Trophoblast cell (in vitro differentiated cells and primary cell): ENCODE measurements around the gene MYL3.

Experiments
- DNase-seq, 2 donors: peaks; one replicate each; pipeline ENCODE4 v3.0.0-alpha.2; 2016
- H2AFZ ChIP-seq: 2 replicates; pipeline ENCODE4 v1.6.1; 2013; ENCODE audit warnings: low read length, moderate library complexity, mild to moderate bottlenecking; ENCODE audit not compliant: insufficient read depth, poor library complexity
- H2AK5ac ChIP-seq: 2 replicates; pipeline ENCODE4 v1.6.1; 2013; ENCODE audit warnings: mild to moderate bottlenecking, low read length
- H2BK120ac ChIP-seq: 2 replicates; pipeline ENCODE4 v1.6.1; 2013; ENCODE audit warnings: low read length, mild to moderate bottlenecking, moderate library complexity; ENCODE audit not compliant: insufficient read depth, poor library complexity
- H2BK12ac ChIP-seq: 2 replicates; pipeline ENCODE4 v1.6.1; 2013; ENCODE audit warnings: mild to moderate bottlenecking, low read length, moderate library complexity
- H2BK5ac ChIP-seq: 2 replicates; pipeline ENCODE4 v1.6.1; 2013; ENCODE audit warnings: low read length, low read depth, moderate library complexity, mild to moderate bottlenecking; ENCODE audit not compliant: poor library complexity
- H3K14ac ChIP-seq: 2 replicates; pipeline ENCODE4 v1.6.1; 2013; ENCODE audit warnings: mild to moderate bottlenecking, low read length
- H3K18ac ChIP-seq: 2 replicates; pipeline ENCODE4 v1.6.1; 2013; ENCODE audit warnings: mild to moderate bottlenecking, low read length
- H3K23ac ChIP-seq: 2 replicates; pipeline ENCODE4 v1.6.1; 2013; ENCODE audit warnings: low read length
- H3K27ac ChIP-seq: 2 replicates; pipeline ENCODE4 v1.5.1; 2013; ENCODE audit warnings: low read depth, mild to moderate bottlenecking, inconsistent platforms, low read length, moderate library complexity
- H3K27me3 ChIP-seq: 2 replicates; pipeline ENCODE4 v1.6.1; 2013; ENCODE audit warnings: inconsistent platforms, mild to moderate bottlenecking, low read length, moderate library complexity; ENCODE audit not compliant: insufficient read depth
- H3K36me3 ChIP-seq, 2 experiments: 1 replicate in 1 of 2; 2 replicates in 1 of 2; pipeline ENCODE4 v1.6.1; 2013; ENCODE audit warnings: low read length in 2 of 2, mild to moderate bottlenecking in 2 of 2, moderate library complexity in 1 of 2; ENCODE audit not compliant: insufficient read depth in 2 of 2, control insufficient read depth in 1 of 2
- H3K4ac ChIP-seq: 2 replicates; pipeline ENCODE4 v1.6.1; 2013; ENCODE audit warnings: low read depth, mild to moderate bottlenecking, low read length, moderate library complexity
- H3K4me1 ChIP-seq, 2 experiments: 1 replicate in 1 of 2; 2 replicates in 1 of 2; pipeline ENCODE4 v1.6.1; 2013; ENCODE audit warnings: low read length in 2 of 2, mild to moderate bottlenecking in 2 of 2, moderate library complexity in 1 of 2; ENCODE audit not compliant: insufficient read depth in 2 of 2, control insufficient read depth in 1 of 2
- H3K4me2 ChIP-seq: 2 replicates; pipeline ENCODE4 v1.6.1; 2013; ENCODE audit warnings: inconsistent platforms, mild to moderate bottlenecking, low read length, moderate library complexity
- H3K4me3 ChIP-seq: 2 replicates; pipeline ENCODE4 v1.5.1; 2013; ENCODE audit warnings: mild to moderate bottlenecking, low read depth, low read length, inconsistent platforms
- H3K79me1 ChIP-seq: one replicate; pipeline ENCODE4 v1.6.1; 2013; ENCODE audit warnings: low read length
- H3K79me2 ChIP-seq: 2 replicates; pipeline ENCODE4 v1.6.1; 2013; ENCODE audit warnings: low read length, mild to moderate bottlenecking; ENCODE audit not compliant: control insufficient read depth, insufficient read depth, poor library complexity
- H3K9ac ChIP-seq: 2 replicates; pipeline ENCODE4 v1.6.1; 2013; ENCODE audit warnings: mild to moderate bottlenecking, low read length
- H3K9me3 ChIP-seq: 2 replicates; pipeline ENCODE4 v1.6.1; 2013; ENCODE audit warnings: low read depth, mild to moderate bottlenecking, control low read depth, inconsistent platforms, low read length; ENCODE audit not compliant: insufficient read depth
- H4K12ac ChIP-seq: 2 replicates; pipeline ENCODE4 v1.6.1; 2013; ENCODE audit warnings: low read depth, mild to moderate bottlenecking, low read length, moderate library complexity
- H4K8ac ChIP-seq: 2 replicates; pipeline ENCODE4 v1.6.1; 2013; ENCODE audit warnings: low read depth, mild to moderate bottlenecking, low read length, moderate library complexity
- H4K91ac ChIP-seq: one replicate; pipeline ENCODE4 v1.6.1; 2013; ENCODE audit warnings: low read depth, mild to moderate bottlenecking, low read length, moderate library complexity
- WGBS: extraction: QIAGEN DNeasy Blood & Tissue Kit; methylation state at CpG from one replicate; pipeline ENCODE4 v1.1.7; 2013; ENCODE audit warnings: missing lambda C conversion rate; ENCODE audit not compliant: insufficient read length, insufficient coverage; ENCODE audit errors: extremely low coverage; 5-methylcytosine and 5-hydroxymethylcytosine counted together

Gene MYL3

GRCh38 chr3:46848271-46849044 is 14.8 kb downstream of the MYL3 start:
- H2BK12ac ChIP-seq: no peak overlapping the region
- no peak overlapping the region for H4K12ac ChIP-seq

GRCh38 chr3:46847744-46848143 is 15.5 kb downstream of the MYL3 start:
- H3K4ac ChIP-seq: no peak overlapping the region
- H2BK12ac ChIP-seq: no peak overlapping the region
- DNase-seq: no peak
- H3K9ac ChIP-seq: no peak overlapping the region
- no CpG with 5 or more reads among the region's 5 CpGs for WGBS
- H3K79me2 ChIP-seq: peaks cover 3% of the 10 kb centered on the region
- no peak overlapping the region for H3K27ac ChIP-seq
- H2AFZ ChIP-seq: no peak overlapping the region
- H3K4me2 ChIP-seq: no peak overlapping the region
- H3K9me3 ChIP-seq: peaks cover 3% of the 10 kb centered on the region
- no peak overlapping the region for H4K12ac ChIP-seq
- H2AK5ac ChIP-seq: no peak overlapping the region
- H2BK5ac ChIP-seq: no peak overlapping the region
- no peak overlapping the region for H3K18ac ChIP-seq
- no peaks in the 10 kb centered on the region for H3K27me3 ChIP-seq
- H2BK120ac ChIP-seq: no peak overlapping the region
- no peak overlapping the region for H4K91ac ChIP-seq
- H3K4me1 ChIP-seq: peaks cover 10 to 19% of the 10 kb centered on the region in 2 experiments
- H3K23ac ChIP-seq: no peak overlapping the region
- H3K79me1 ChIP-seq: peaks cover 15% of the 10 kb centered on the region
- no peak overlapping the region for H4K8ac ChIP-seq
- no peak overlapping the region for H3K4me3 ChIP-seq
- H3K14ac ChIP-seq: no peak overlapping the region
- no peaks in the 10 kb centered on the region for H3K36me3 ChIP-seq

More at GRCh38 chr3:46848271-46849044, 14.8 kb downstream of the MYL3 start:
- H3K4me2 ChIP-seq: no peak overlapping the region
- no peak overlapping the region for H2AFZ ChIP-seq
- H3K27me3 ChIP-seq: no peaks in the 10 kb centered on the region
- H3K36me3 ChIP-seq: no peaks in the 10 kb centered on the region
- H3K4me1 ChIP-seq: peaks cover 10 to 19% of the 10 kb centered on the region in 2 experiments
- no peak overlapping the region for H3K9ac ChIP-seq
- WGBS: no CpG with 5 or more reads among the region's 12 CpGs
- H2AK5ac ChIP-seq: no peak overlapping the region
- no peak overlapping the region for H3K14ac ChIP-seq
- no peak overlapping the region for H3K27ac ChIP-seq
- no peak overlapping the region for H2BK120ac ChIP-seq
- H3K79me1 ChIP-seq: peaks cover 15% of the 10 kb centered on the region
- no peak overlapping the region for H3K4ac ChIP-seq
- no peak overlapping the region for H3K23ac ChIP-seq
- H3K79me2 ChIP-seq: peaks cover 3% of the 10 kb centered on the region
- no peak overlapping the region for H4K8ac ChIP-seq
- no peak overlapping the region for H4K91ac ChIP-seq
- peaks cover 3% of the 10 kb centered on the region for H3K9me3 ChIP-seq
- DNase-seq: peak in 1 of 2 donors; percentile 34
- H2BK5ac ChIP-seq: no peak overlapping the region
- H3K4me3 ChIP-seq: no peak overlapping the region
- H3K18ac ChIP-seq: no peak overlapping the region

- peak overlapping the region; percentile 59 for H4K8ac ChIP-seq
- no peak overlapping the region for H3K4ac ChIP-seq
- peak overlapping the region; percentile 73 for H4K12ac ChIP-seq
- no peak overlapping the region for H2BK120ac ChIP-seq
- H2AFZ ChIP-seq: peak overlapping the region; percentile 26
- peak overlapping the region; percentile 42 for H2AK5ac ChIP-seq
- H3K23ac ChIP-seq: no peak overlapping the region
- H4K91ac ChIP-seq: peak overlapping the region; percentile 38
- no peak for DNase-seq
- WGBS: no CpG with 5 or more reads among the region's 9 CpGs
- no peak overlapping the region for H2BK5ac ChIP-seq
- H3K36me3 ChIP-seq: no peaks in the 10 kb centered on the region
- H3K79me1 ChIP-seq: peaks cover 15% of the 10 kb centered on the region
- no peak overlapping the region for H3K9ac ChIP-seq
- H3K4me1 ChIP-seq: peaks cover 10 to 19% of the 10 kb centered on the region in 2 experiments
- H3K27ac ChIP-seq: no peak overlapping the region
- peaks cover 3% of the 10 kb centered on the region for H3K79me2 ChIP-seq
- no peak overlapping the region for H3K4me3 ChIP-seq
- H3K9me3 ChIP-seq: no peaks in the 10 kb centered on the region
- H3K27me3 ChIP-seq: no peaks in the 10 kb centered on the region
- no peak overlapping the region for H3K14ac ChIP-seq
- H3K4me2 ChIP-seq: no peak overlapping the region
- H2BK12ac ChIP-seq: peak overlapping the region; percentile 6
- H3K18ac ChIP-seq: no peak overlapping the region
These were observed 16.4 kb downstream of the MYL3 start for GRCh38 chr3:46846624-46847542.

GRCh38 chr3:46845860-46846623 is 17.2 kb downstream of the MYL3 start:
- peak overlapping the region; percentile 61 for H2BK5ac ChIP-seq
- peak overlapping the region; percentile 87 for H4K91ac ChIP-seq
- peak overlapping the region; percentile 73 for H4K12ac ChIP-seq
- peak overlapping the region; percentile 74 for H3K9ac ChIP-seq
- H3K36me3 ChIP-seq: no peaks in the 10 kb centered on the region
- peak overlapping the region; percentile 53 for H3K4ac ChIP-seq
- peak overlapping the region; percentile 62 for H3K14ac ChIP-seq
- H3K23ac ChIP-seq: no peak overlapping the region
- H4K8ac ChIP-seq: peak overlapping the region; percentile 94
- H2AK5ac ChIP-seq: no peak overlapping the region
- H3K18ac ChIP-seq: peak overlapping the region; percentile 76
- WGBS: no CpG with 5 or more reads among the region's 53 CpGs
- no peaks in the 10 kb centered on the region for H3K9me3 ChIP-seq
- H3K4me2 ChIP-seq: peak overlapping the region; percentile 74
- H3K4me1 ChIP-seq: peaks cover 10 to 19% of the 10 kb centered on the region in 2 experiments
- H2BK12ac ChIP-seq: peak overlapping the region; percentile 6
- peak overlapping the region; percentile 61 for H3K4me3 ChIP-seq
- H3K27ac ChIP-seq: peak overlapping the region; percentile 84
- peak overlapping the region; percentile 70 for H2BK120ac ChIP-seq
- H3K27me3 ChIP-seq: no peaks in the 10 kb centered on the region
- peaks cover 3% of the 10 kb centered on the region for H3K79me2 ChIP-seq
- peaks cover 15% of the 10 kb centered on the region for H3K79me1 ChIP-seq
- H2AFZ ChIP-seq: peak overlapping the region; percentile 93
- DNase-seq: peak; percentile 58 to 67
